RWPE2 (cell line): ENCODE data around the gene SKAP2.

Source experiments
- ATAC-seq: fragments of 200-7000 bp; cut with Tn5 transposase; 3 replicates; pipeline ENCODE4 v1.9.1; 2021; ENCODE audit warnings: low read depth
- DNase-seq: peaks from one replicate; pipeline ENCODE4 v3.0.0-alpha.2; 2020; ENCODE audit warnings: low spot score
- H3K27ac ChIP-seq: fragments of 450-650 bp; 2 replicates; pipeline ENCODE4 v1.5.1; 2017; ENCODE audit warnings: mild to moderate bottlenecking; ENCODE audit not compliant: poor library complexity, severe bottlenecking
- H3K27me3 ChIP-seq: fragments of 250-450 bp; sonication (Bioruptor Pico); 2 replicates; pipeline ENCODE4 v1.5.1; 2021; ENCODE audit warnings: mild to moderate bottlenecking, moderate library complexity; ENCODE audit not compliant: insufficient read depth, poor library complexity, severe bottlenecking
- H3K36me3 ChIP-seq: fragments of 250-450 bp; sonication (Bioruptor Pico); 2 replicates; pipeline ENCODE4 v1.5.1; 2020; ENCODE audit warnings: low read depth, mild to moderate bottlenecking, moderate library complexity
- H3K4me1 ChIP-seq: fragments of 250-450 bp; sonication (Bioruptor Pico); 2 replicates; pipeline ENCODE4 v1.5.1; 2021; ENCODE audit warnings: mild to moderate bottlenecking, moderate library complexity; ENCODE audit not compliant: insufficient read depth, poor library complexity, severe bottlenecking
- H3K4me3 ChIP-seq: fragments of 250-450 bp; sonication (Bioruptor Pico); 2 replicates; pipeline ENCODE4 v1.5.1; 2021; ENCODE audit warnings: mild to moderate bottlenecking, moderate library complexity; ENCODE audit not compliant: severe bottlenecking
- H3K9me3 ChIP-seq: fragments of 250-450 bp; sonication (Bioruptor Pico); 2 replicates; pipeline ENCODE4 v1.5.1; 2021; ENCODE audit warnings: mild to moderate bottlenecking, moderate library complexity; ENCODE audit not compliant: severe bottlenecking
- TF ChIP-seq, protein P1 (sequence below): fragments of 450-650 bp; IDR thresholded peaks from one replicate; pipeline ENCODE4 v1.5.1; 2017; ENCODE audit warnings: mild to moderate bottlenecking, moderate library complexity; ENCODE audit not compliant: poor library complexity, severe bottlenecking

The SKAP2 gene

DNA sequence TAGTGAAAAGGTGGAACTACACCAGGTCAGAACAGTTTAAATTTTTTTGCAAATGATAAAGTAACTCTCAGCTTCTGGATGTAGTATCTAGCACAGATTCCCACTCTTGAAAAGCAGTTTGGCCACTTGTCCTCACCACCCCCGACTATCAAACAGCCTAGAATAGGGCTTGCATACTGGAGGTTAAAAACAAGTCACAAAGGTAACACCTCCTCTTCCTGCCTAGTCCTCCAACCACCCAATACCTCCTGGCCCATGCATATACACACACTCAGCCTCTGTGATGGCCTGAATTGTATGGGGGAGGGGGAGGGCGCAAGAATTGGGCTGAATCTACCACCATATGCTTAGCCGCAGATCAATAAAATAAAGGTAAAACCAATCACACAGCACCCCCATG is 5.7 kb downstream of the SKAP2 start:
- Histone ChIP-seq H3K4me3 (no peak overlapping the region), H3K4me1 (peaks cover 56% of the 10 kb centered on the region), H3K36me3 (no peaks in the 10 kb centered on the region), H3K9me3 (no peaks in the 10 kb centered on the region), H3K27ac (peak overlapping the region; percentile 58), H3K27me3 (no peaks in the 10 kb centered on the region)
- TF ChIP-seq, protein P1, sequence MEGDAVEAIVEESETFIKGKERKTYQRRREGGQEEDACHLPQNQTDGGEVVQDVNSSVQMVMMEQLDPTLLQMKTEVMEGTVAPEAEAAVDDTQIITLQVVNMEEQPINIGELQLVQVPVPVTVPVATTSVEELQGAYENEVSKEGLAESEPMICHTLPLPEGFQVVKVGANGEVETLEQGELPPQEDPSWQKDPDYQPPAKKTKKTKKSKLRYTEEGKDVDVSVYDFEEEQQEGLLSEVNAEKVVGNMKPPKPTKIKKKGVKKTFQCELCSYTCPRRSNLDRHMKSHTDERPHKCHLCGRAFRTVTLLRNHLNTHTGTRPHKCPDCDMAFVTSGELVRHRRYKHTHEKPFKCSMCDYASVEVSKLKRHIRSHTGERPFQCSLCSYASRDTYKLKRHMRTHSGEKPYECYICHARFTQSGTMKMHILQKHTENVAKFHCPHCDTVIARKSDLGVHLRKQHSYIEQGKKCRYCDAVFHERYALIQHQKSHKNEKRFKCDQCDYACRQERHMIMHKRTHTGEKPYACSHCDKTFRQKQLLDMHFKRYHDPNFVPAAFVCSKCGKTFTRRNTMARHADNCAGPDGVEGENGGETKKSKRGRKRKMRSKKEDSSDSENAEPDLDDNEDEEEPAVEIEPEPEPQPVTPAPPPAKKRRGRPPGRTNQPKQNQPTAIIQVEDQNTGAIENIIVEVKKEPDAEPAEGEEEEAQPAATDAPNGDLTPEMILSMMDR: no peak
- no peak for DNase-seq
- peak; percentile 62 for ATAC-seq

DNA sequence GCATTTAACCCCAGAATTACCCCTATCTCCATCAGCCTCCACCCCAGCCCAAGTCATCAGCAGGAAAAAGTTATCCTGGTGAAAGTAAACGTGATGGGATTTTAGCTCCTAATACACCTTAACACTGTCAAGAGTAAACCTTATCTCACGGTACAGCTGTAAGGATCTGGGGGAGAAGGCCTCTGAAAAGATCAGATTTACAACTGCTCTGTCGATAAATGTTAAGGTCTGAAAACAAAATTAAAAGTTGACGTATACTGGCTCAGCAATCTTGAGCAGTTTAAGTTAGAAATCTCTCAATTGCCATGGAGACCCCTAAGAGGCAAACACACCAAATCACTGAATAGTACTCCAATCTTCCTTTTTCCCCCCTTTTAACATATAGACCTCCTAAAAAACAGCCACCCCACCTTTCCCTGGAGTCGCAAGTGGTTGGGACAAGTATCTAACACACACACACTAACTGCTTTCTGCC is 6.1 kb downstream of the SKAP2 start:
- DNase-seq (no peak), ATAC-seq (no peak; the same call in 2 of the 3 replicates)
- H3K27me3 ChIP-seq: no peaks in the 10 kb centered on the region
- H3K36me3 ChIP-seq: 0 out of 2 replicates have a peak, but pooled peaks cover 4% of the 10 kb centered on the region
- H3K4me1 ChIP-seq: peaks cover 54% of the 10 kb centered on the region
- H3K27ac ChIP-seq: peak overlapping the region; percentile 58
- TF ChIP-seq, protein P1: no peak
- peak overlapping the region; percentile 21 for H3K4me3 ChIP-seq
- no peaks in the 10 kb centered on the region for H3K9me3 ChIP-seq

DNA sequence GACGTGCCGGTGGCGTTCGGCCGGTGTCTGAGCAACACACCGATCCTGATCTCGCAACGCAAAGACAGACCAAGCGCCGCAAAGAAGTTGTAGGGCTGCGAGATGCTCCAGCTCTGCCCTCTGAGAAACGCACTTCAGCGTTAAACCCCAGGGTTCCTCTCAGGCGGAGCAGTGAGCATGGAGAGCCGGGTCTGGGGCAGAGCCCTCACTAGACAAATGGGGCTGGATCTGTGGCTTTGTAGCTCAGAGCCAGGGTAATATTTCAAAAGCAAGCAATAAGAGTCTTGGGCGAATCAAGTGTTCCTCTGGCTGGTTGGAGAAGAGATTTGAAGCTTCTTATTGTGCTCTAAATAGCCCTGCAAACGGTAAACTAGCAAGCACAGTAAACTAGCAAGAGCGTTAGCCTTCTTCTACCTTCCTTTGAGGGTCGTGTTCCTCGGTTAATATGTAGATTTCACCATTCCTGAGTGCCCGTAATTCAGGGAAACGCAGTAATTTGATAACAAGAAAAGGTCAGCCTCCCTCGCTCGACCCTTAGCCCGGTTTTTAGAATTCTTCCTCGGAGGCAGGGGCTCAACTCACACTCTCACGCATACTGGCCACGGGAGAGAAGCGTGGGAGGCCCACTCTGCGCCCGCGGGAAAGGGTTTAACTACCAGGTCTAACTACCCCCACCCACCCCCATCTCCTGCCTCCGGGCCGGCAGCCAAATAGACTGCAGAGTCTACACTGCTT is 6.7 kb downstream of the SKAP2 start:
- H3K27ac ChIP-seq: peak overlapping the region; percentile 58
- DNase-seq: no peak

DNA sequence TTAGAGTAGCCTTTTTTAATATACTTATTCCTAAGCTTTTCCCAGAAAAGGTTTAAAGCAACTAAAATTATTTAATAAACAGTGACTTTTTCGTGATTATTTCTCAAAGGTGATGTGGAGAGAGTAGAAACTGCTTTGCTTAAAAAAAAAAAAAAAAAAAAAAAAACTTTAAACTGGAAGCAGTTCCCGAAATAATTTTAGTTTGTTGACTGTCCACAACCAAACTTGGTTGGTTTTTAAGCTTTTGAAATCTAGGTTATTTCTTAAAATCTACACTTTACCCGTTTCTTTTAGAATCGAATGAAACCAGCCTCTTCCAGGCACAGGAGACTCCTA is 7.3 kb downstream of the SKAP2 start:
- Histone ChIP-seq H3K9me3 (no peaks in the 10 kb centered on the region), H3K4me3 (peak overlapping the region; percentile 21), H3K4me1 (peaks cover 43% of the 10 kb centered on the region), H3K27me3 (no peaks in the 10 kb centered on the region), H3K27ac (peak overlapping the region; percentile 58), H3K36me3 (peaks cover 14% of the 10 kb centered on the region)
- no peak for DNase-seq
- TF ChIP-seq, protein P1: no peak
- ATAC-seq: no peak

More for the DNA sequence above, 6.7 kb downstream of the SKAP2 start:
- ATAC-seq: peak; percentile 46
- Histone ChIP-seq H3K9me3 (no peaks in the 10 kb centered on the region), H3K4me3 (peak overlapping the region; percentile 21), H3K36me3 (peaks cover 9% of the 10 kb centered on the region), H3K27me3 (no peaks in the 10 kb centered on the region), H3K4me1 (peaks cover 48% of the 10 kb centered on the region)
- TF ChIP-seq, protein P1: no peak
